Fibroblast of skin of left quadriceps (primary cell): ENCODE data around the gene TMEM62.

Source experiments
- DNase-seq, 2 experiments: peaks; one replicate each; pipeline ENCODE4 v3.0.0-alpha.2; 2013; ENCODE audit warnings: low read depth in 2 of 2

Gene TMEM62

DNA sequence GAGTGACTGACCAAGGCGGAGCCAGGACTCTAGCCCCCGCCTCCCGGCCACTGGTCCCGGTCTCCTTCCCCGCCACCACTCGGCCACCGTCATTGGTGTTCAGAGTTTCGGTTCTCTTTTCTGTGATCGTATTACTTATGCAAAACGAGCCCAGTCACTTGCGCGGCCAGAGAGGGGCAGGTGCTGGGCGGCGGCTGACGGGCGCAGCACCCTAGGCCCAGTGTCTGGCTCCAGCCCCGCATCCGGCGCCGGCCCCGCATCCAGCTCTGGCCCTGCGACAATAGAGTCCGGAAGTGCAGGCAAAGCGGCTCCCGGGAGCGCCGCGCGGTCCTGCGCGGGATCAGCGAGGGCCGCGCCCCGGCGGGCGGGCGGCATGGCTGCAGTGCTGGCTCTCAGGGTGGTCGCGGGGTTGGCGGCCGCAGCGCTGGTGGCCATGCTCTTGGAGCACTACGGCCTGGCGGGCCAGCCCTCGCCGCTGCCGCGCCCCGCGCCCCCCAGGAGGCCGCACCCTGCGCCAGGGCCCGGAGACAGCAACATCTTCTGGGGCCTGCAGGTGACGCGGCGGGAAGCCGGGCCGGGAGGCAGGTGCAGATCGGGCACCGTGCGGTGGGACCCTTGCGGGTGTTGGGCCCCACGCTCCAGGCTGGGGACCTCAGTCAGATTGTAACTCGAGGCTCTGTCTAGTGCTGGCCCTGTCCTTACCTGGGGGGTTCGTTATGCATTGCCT, at the start of gene TMEM62:
TMEM62 (plus strand) TSS at position 157 of the 727 bp plus-strand sequence; CDS start at position 374, 217 bp downstream.
- no peak for DNase-seq

DNA sequence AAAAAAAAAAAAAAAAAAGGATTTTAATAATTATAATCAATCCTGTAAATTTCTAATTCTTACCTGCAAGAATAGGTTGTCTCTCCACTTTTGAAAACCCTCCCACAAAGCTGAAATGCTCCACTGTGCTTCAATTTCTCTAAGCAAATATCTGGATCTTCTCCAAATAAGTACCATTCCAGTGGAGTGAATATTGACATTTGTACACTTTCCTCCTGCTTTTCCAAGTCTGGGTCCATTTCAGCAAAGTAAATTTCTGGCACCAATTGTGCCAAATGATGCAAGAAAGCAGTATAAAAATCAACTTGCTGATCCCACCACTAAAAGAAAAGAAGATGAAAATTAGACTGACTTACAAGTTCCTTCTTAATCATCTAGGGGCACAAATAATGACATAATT, 47.5 kb upstream of the TMEM62 start:
- no peak for DNase-seq

DNA sequence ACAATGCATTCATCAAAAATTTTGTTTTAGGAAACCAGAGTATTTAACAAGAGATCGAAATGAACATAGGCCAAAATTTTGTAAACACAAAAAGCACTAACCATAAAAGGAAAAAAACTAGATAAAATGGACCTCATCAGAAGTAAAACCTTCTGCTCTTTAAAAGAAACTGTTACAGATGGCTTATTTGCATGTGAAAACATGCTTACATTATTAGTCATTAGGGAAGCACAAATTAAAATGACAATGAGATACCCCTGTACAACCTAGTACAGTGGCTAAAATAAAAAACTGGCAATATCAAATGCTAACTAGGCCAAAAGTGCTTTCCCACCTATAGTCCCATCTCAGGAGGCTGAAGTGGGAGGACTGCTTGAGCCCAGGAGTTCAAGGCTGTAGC, 46.8 kb upstream of the TMEM62 start:
- DNase-seq = no peak

DNA sequence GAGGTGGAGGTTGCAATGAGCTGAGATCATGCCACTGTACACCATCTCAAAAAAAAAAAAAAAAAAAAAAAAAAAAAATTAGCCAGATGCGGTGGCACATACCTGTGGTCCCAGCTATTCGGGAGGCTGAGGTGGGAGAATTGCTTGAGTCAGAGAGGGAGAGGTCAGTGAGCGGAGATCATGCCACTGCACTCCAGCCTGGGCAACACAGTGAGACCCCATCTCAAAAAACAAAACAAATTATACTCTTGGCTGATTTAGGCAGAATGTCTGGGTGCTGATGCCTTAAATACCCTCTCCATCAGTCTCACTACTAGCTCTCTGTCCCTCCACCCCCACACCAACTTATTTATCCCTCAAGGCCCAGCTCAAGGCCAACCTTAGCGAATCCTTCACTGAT, 41.5 kb upstream of the TMEM62 start:
- no peak for DNase-seq

DNA sequence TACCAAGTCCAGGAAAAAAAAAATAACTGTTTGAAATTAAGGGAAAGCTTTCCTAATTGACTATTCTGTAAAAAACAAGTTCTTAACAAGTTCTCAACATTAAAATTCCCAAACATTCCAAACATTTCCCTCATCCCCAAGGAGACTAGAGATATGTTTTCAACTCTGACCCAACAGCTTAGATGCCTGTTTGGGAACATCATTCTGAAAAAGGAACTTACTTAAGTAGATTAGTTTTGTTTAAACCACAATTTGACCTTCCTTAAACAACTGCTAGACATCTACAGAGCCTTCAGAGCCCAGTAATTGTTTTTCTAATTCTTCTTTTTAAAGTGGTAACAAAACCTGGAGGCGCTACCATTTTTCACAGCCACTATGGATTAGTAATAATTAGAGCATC, 40.4 kb upstream of the TMEM62 start:
- no peak for DNase-seq

DNA sequence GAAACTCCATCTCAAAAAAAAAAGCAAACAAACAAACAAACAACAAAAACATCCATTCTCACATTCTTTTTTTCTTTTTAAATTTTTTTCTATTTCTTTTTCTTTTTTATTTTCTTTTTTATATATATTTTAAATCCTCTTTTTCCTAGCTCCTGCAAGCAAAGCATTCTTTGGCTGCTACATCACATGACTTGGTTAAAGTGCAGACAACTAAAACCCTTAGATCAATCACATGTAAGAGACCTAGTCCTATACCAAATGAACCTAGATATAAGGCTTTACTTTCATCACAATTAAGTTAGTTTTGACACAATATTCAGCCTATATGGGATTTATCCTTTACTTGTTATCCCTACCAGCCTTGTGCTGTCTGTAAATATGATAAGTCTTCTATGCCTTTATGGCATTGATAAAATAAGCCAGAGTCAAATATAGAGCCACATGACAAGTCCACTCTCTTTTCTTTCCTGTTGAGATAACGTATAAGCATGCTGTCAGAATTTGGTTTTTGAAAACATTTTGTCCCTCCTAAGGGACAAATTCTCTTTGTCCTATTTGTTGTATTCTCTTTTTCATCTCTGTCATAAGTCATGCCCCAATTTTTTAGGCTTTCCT, 38.9 kb upstream of the TMEM62 start:
- no peak for DNase-seq

DNA sequence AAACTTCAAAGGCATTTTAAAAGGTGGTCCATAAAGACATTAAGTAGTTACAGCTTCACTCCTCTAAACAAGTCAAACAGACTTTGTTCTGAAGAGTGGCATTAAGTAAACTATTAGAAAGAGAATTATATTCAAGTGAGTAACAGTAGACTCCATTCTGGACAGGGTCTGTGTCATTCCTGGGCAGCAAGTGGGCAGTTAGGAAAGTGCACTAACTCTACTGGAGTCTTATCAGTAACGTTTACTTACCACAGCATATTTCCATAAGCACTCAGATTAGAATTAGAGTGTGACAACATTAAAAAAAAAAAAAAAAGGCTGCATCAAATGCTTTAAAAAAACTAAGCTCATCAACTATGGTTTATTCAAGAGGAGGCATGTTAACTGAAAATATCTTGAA, 38.1 kb upstream of the TMEM62 start:
- DNase-seq = no peak

DNA sequence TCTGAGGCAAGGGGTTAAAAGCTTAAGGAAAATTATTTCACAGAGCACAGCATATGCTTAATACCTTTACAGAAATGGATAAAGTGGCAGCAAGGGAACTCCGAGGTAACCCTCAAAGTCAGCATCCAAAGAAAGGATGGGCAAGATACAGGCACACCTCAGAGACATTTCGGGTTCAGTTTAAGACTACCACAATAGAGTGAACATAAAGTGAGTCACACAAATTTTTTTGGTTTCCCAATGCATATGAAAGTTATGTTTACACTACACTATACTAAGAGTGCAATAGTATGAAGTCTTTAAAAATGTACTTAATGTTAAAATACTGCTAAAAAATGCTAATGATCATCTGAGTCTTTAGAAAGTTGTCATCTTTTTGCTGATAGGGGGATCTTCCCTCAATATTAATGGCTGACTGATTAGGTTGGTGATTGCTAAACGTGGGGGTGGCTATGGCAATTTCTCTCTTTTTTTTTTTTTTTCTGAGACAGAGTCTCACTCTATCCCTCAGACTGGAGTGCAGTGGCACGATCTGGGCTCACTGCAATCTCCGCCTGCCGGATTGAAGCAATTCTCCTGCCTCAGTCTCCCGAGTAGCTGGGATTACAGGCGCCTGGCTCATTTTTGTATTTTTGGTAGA, 37.6 kb upstream of the TMEM62 start:
- DNase-seq = no peak

DNA sequence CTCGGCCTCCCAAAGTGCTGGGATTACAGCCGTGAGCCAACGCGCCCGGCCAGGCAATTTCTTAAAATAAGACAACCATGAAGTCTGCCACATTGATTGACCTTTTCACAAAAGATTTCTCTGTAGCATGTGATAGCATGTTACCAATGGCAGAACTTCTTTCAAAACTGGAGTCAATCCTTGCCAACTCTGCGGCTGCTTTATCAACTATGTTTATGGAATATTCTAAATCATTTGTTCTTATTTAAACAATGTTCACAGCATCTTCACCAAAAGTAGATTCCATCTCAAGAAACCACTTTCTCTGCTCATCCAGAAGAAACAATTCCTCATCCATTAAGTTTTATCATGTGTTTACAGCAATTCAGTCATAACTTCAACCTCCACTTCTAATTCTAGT, 37.0 kb upstream of the TMEM62 start:
- no peak for DNase-seq

DNA sequence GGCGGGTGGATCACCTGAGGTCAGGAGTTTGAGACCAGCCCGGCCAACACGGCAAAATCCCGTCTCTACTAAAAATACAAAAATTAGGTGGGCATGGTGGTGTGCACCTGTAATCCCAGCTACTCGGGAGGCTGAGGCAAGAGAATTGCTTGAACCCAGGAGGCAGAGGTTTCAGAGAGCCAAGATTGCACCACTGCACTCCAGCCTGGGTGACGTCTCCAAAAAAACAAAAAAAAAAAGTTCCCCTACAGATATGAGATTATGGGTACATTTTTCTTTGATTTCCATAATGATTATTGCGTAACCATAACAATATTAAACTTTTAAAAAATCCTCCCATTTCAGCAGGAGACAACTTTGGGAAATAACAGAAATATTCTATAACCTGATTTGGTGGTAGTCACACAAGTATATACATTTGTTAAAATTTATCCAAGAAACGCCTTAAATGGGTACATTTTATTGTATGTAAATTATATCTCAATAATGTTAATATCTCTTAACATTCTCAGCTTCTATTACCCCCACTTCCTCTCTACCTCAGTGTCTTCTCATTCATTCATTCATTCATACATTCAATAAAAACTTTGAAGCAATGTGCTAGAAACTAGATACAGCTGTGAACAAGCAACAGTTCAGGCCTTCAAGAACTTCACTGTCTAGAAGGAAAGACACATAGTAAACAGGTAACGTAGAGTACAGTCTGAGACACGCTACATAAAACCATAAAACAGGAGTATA, 34.1 kb upstream of the TMEM62 start:
- no peak for DNase-seq

DNA sequence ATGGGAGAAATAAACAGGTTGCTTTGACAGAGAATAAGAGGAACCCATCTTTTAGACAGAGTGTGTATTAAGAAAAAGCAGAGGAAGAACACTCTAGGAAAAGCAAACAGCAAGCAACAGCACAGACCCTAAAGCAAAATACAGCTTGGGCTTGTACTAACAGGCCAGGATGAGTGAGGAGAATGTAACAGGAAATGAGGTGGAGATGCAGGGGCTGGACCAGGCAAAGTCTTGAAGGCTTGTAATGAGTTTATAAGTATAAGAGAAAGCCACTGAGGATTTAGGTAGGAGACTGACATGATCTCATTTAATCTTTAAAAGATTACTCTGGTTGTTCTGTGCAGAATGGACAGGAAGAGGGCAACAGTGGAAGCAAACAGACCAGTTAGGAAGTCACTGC, 32.4 kb upstream of the TMEM62 start:
- DNase-seq = no peak

DNA sequence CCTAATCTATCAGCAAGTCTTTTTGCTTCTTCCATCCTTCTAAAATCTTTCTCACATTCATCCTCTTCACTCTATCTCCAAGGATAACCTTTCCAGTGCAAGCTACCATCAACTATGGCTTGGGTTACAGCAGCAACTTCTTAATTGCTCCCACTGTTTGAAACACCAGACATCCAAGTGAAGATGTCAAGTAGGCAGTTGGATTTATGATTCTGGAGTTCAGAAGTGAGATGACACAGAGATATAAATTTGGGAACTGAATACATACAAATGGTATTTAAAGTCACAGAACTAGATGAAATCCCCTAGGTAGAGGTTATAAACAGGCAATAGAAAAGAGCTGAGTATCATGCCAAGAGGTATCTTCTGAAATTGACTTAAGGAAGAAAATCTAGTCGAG, 31.2 kb upstream of the TMEM62 start:
- no peak for DNase-seq

DNA sequence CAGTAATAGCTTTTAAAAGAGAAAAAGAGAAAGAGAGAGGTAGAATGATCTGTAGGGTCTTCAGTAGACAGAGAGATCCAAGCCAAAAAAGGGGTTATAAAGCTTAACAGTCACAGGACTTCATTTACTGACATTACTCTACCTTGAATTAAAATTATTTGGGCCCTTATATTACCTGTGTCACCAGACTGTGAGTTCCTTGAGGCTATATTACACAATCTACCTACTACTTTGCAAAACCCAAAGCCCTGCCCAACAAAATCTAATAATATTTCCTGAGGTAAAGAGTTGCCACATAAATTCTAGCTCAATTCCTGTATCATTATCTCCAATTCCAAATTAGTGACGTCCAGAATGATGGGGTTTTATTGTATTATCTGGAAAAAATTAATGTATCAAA, 29.5 kb upstream of the TMEM62 start:
- DNase-seq = no peak

DNA sequence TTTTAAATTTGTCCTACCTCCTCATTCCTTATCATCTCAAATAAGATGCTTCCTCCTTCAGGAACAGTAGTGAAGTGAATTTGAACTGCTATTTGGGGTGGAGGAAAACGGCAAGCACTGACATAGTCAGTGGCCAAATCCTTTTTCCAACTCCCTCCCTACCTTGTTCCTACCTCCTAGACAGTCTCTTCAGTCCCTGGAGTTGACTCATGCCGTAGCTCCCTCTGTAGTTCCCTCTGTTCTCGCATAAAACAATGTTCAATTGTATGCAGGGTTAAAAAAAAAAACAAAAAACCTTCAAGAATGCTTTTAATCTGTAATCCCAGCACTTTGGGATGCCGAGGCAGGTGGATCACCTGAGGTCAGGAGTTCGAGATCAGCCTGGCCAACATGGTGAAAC, 29.0 kb upstream of the TMEM62 start:
- DNase-seq = no peak

DNA sequence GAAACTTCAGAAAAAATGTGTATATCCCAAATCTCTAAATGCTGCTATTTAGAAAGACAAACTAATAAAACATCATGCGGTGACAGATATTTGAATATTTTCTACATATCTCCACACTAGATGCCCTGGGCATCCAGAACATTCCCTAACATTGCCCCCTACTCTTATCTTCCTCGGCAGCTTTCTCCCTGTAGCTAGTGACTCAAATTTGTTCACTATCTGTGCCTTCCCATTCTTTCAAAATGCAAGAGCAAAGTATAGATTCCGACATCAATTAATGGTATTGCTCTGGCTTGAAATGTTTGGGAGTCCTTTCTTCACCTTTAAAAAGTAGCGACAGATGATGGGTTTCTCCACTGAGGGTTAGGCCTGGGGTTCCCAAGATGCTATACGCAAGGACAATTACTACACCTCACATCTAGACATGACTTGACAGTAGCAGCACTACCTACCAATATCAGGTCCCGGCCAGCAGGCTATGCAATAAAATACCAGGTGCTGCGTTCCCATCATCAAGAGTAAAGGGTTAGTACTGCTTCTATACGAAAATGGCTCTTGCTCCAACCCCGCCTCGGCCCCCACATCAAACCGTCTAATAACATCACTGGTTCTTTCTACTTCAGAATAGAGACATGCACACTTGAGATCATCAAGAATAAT, 28.2 kb upstream of the TMEM62 start:
- no peak for DNase-seq

DNA sequence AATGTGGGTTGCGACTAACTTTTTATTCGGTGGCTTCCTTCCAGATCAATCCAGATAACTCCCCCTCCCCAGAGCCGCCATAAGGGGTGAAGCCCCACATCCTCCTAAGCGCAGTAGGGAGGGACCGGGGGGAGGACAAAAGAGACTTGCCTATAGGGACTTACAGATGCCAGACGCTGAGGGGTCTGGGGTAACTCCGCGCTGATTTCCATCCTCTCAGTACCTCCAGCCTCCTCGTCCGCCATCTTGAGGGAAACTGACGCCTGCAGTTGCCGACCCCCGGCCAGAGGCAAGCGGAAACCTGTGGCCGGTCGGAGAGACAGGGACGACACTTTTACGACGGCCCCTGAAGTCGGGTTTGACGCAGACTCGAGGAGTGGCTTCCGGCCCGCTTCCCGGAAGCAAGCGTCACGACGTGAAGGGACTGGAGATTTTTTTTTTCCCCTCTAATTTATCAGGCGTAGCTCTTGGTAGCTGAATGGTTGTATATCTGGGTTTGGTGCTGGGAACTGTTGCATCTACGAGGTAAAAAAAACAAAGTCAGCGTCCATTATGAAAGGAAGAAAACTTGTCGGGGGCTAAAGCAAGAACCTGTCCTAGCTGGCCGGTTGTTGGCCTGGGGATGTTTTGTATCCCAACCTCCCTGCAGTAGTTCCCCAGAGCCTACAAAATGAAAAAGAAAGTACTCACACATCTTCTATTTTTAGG, 27.5 kb upstream of the TMEM62 start, which contains the start of gene UBR1:
UBR1 (minus strand) TSS at position 261 of the 708 bp plus-strand sequence; CDS start at position 245, 16 bp downstream.
- peak; percentile 83 to 84 for DNase-seq

DNA sequence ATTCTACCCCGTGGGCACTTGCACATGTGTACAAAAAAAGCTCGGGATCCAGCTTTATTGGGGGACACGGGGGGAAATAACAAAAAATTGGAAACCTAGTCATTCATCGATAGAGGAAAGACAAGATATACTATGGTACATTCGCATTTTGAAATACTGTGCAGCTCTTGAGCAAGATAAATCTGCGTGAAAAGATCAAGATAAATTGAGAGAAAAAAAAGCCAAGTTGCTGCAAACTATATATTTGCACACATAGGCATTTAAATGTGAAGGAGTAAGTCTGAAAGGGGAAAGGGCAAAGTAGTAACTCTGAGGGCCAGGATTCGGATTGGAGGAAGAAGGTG, 26.9 kb upstream of the TMEM62 start:
- DNase-seq = no peak

DNA sequence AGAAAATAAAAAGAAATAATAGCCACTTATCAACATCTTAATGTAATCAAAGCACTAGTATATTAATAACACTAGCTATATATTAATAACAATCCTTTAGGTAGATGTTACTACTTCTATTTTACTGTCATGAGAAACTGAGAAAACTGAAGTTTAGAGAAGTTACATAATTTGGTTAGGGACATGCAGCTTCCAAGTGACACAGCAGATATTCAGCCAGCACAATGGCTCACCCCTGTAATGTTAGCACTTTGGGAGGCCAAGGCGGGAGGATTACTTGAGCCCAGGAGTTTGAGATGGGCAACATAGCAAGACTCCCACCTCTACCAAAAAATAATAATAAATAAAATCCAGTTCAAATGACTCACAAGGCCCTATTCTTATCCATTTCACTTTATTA, 25.6 kb upstream of the TMEM62 start:
- no peak for DNase-seq

DNA sequence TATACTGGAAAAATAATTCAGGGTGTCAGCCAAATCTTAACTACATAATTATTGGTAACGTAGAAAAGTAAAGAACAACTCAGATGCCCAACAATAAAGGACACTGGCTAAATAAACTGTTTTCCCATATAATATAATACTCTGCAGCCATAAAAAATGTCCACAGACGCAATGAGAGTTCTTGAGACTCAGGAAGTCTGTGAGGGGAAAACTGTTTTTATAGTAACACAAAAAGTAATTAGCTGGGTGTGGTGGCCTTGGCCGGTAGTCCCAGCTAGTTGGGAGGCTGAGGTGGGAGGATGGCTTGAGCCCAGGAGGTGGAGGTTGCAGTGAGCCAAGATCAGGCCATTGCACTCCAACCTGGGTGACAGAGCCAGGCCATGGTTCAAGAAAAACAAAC, 22.0 kb upstream of the TMEM62 start:
- no peak for DNase-seq

DNA sequence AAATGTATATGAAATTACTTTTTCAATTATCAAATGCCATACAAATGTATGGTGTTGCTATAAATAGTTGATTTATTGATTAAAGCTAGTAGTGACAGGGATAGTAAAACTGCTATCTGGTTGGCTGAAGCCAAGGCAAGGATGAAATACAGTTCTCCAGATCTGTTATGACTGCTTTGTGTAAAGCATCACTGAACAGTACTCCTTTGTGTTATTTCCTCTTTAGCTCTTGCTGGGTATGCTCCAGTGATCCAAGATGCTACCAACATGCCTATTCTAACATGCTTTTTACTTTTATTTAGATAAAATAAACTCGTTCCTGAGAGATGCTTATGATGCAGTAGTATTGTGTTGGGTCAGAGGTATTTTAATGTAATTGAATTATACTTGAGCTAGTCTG, 15.1 kb upstream of the TMEM62 start:
- DNase-seq = no peak

DNA sequence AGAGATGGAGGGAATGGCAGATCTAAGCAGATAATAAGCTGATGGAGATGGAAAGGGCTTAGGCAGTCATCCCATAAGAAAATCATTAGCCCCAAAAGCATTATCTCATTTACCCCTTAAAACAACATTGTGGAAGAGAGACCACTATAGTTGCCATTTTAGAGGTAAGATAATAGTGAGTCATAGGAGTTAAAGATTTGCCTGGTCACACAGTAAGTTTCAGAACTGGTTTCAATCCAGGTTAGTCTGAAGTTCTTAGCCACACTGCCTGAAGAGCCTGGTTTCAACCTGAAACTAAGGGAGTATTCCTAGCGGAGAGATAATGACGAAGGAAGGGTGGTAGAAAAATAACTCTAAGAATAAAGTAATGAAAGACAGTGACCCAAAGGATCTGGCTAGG, 14.6 kb upstream of the TMEM62 start:
- DNase-seq = no peak
